A673 (cell line): ENCODE measurements around the gene PPP1R3F. TPM values are rescaled to one million over a fixed set of nuclear protein-coding genes. Genes with fewer than 3 reads are reported as not detected.

ENCODE experiments used
- BruUV-seq: library from RNA; stranded (reverse); fragments of 400-500 nt; replicated peaks from 2 replicates; lab custom pipeline; 2021; lab: Mats Ljungman, UMichigan
- CTCF ChIA-PET: fragments of 300-600 bp; sonication (Branson Sonifier 250); formaldehyde crosslinking; loops from one replicate; lab custom pipeline; 2022; ENCODE audit warnings: antibody characterized with exemption; lab: Charles Lee
- POLR2A ChIA-PET: fragments of 300-600 bp; sonication (Branson Sonifier 250); formaldehyde crosslinking; loops from one replicate; lab custom pipeline; 2022; ENCODE audit warnings: antibody characterized with exemption; ENCODE audit not compliant: low non-redundant PET; lab: Charles Lee
- DNase-seq: peaks from one replicate; pipeline ENCODE4 v3.0.0-alpha.2; 2015; ENCODE audit warnings: low spot score
- H3K27ac ChIP-seq: fragments of 200-600 bp; sonication (generic); 2 replicates; pipeline ENCODE4 v1.5.1; 2016; ENCODE audit warnings: mixed run types, low read depth, mild to moderate bottlenecking, mixed read lengths, antibody characterized with exemption, low read length; ENCODE audit not compliant: poor library complexity, severe bottlenecking
- H3K27me3 ChIP-seq: fragments of 200-600 bp; sonication (generic); replicated peaks from 2 replicates; pipeline ENCODE4 v1.6.1; 2017; ENCODE audit warnings: mixed run types, low read depth, mild to moderate bottlenecking, mixed read lengths, antibody characterized with exemption, low read length; ENCODE audit not compliant: insufficient read depth, poor library complexity
- H3K36me3 ChIP-seq: fragments of 200-600 bp; sonication (generic); 2 replicates; pipeline ENCODE4 v1.6.1; 2016; ENCODE audit warnings: mixed run types, mild to moderate bottlenecking, mixed read lengths, antibody characterized with exemption, low read length; ENCODE audit not compliant: insufficient read depth, poor library complexity, severe bottlenecking
- H3K4me1 ChIP-seq: fragments of 200-600 bp; sonication (generic); 2 replicates; pipeline ENCODE4 v1.6.1; 2017; ENCODE audit warnings: mixed run types, mild to moderate bottlenecking, mixed read lengths, antibody characterized with exemption, low read length; ENCODE audit not compliant: insufficient read depth, poor library complexity, severe bottlenecking
- H3K4me3 ChIP-seq: fragments of 200-600 bp; sonication (generic); 2 replicates; pipeline ENCODE4 v1.5.1; 2016; ENCODE audit warnings: low read depth, mixed run types, mild to moderate bottlenecking, mixed read lengths, low read length; ENCODE audit not compliant: poor library complexity, severe bottlenecking
- H3K9me3 ChIP-seq: fragments of 200-600 bp; sonication (generic); 2 replicates; pipeline ENCODE4 v1.6.1; 2016; ENCODE audit warnings: mixed run types, low read depth, mild to moderate bottlenecking, mixed read lengths, antibody characterized with exemption, low read length; ENCODE audit not compliant: poor library complexity, severe bottlenecking
- CTCF ChIP-seq: fragments of 300-800, 200-600 bp; sonication (generic); conservative IDR thresholded peaks from 2 replicates; pipeline ENCODE4 v1.5.1; 2017; ENCODE audit warnings: low read depth, mild to moderate bottlenecking, antibody characterized with exemption, low read length, moderate library complexity, mixed read lengths
- EZH2 ChIP-seq: fragments of 200-600 bp; sonication (generic); IDR thresholded peaks from 2 replicates; pipeline ENCODE4 v1.6.1; 2017; ENCODE audit warnings: borderline replicate concordance, low read depth, mild to moderate bottlenecking, mixed read lengths, antibody characterized with exemption, low read length; ENCODE audit not compliant: poor library complexity, severe bottlenecking
- intact Hi-C: fragments of 100-400 bp; cut with micrococcal nuclease; formaldehyde crosslinking; loops from one replicate; pipeline ENCODE4 v1.10.0; 2022; ENCODE audit not compliant: unreplicated experiment
- total RNA-seq: library from RNA; stranded (reverse); gene quantifications from 2 replicates; pipeline ENCODE4 v1.2.3, GENCODE V29; 2021

Gene PPP1R3F
- total RNA-seq, 1 experiment from 2014 or later, result 12.3 TPM

GRCh38 chrX:49257074-49257790 lies 12.4 kb upstream of the PPP1R3F start:
- no peaks in the 10 kb centered on the region for H3K36me3 ChIP-seq
- DNase-seq, result no peak
- ChIA-PET CTCF (no interaction called here), POLR2A (no interaction called here)
- BruUV-seq, result no TSS peak
- no peaks in the 10 kb centered on the region for H3K4me1 ChIP-seq
- no peak overlapping the region for H3K4me3 ChIP-seq
- H3K9me3 ChIP-seq, result no peaks in the 10 kb centered on the region
- intact Hi-C loops, result no loop called here
- no peak overlapping the region for H3K27ac ChIP-seq
- no peak for TF ChIP-seq EZH2
- TF ChIP-seq CTCF, result no peak
- H3K27me3 ChIP-seq, result no peaks in the 10 kb centered on the region

GRCh38 chrX:49257846-49258748 lies 11.5 kb upstream of the PPP1R3F start:
- POLR2A ChIA-PET, result no interaction called here
- H3K27ac ChIP-seq, result no peak overlapping the region
- CTCF ChIA-PET, result no interaction called here
- TF ChIP-seq CTCF (no peak), EZH2 (no peak)
- H3K36me3 ChIP-seq, result no peaks in the 10 kb centered on the region
- H3K4me1 ChIP-seq, result no peaks in the 10 kb centered on the region
- no peak overlapping the region for H3K4me3 ChIP-seq
- intact Hi-C loops, result no loop called here
- no TSS peak for BruUV-seq
- DNase-seq, result no peak
- no peaks in the 10 kb centered on the region for H3K9me3 ChIP-seq
- H3K27me3 ChIP-seq, result no peaks in the 10 kb centered on the region

- no peak overlapping the region for H3K4me3 ChIP-seq
- ChIA-PET CTCF (no interaction called here), POLR2A (no interaction called here)
- no peak overlapping the region for H3K27ac ChIP-seq
- no peaks in the 10 kb centered on the region for H3K4me1 ChIP-seq
- intact Hi-C loops, result no loop called here
- H3K36me3 ChIP-seq, result no peaks in the 10 kb centered on the region
- DNase-seq, result no peak
- no peaks in the 10 kb centered on the region for H3K9me3 ChIP-seq
- no peaks in the 10 kb centered on the region for H3K27me3 ChIP-seq
- BruUV-seq, result no TSS peak
- TF ChIP-seq EZH2 (no peak), CTCF (no peak)
Observed at GRCh38 chrX:49258749-49259124, 10.9 kb upstream of the PPP1R3F start.
